ENCODE results near the gene SLC29A4.

DNA sequence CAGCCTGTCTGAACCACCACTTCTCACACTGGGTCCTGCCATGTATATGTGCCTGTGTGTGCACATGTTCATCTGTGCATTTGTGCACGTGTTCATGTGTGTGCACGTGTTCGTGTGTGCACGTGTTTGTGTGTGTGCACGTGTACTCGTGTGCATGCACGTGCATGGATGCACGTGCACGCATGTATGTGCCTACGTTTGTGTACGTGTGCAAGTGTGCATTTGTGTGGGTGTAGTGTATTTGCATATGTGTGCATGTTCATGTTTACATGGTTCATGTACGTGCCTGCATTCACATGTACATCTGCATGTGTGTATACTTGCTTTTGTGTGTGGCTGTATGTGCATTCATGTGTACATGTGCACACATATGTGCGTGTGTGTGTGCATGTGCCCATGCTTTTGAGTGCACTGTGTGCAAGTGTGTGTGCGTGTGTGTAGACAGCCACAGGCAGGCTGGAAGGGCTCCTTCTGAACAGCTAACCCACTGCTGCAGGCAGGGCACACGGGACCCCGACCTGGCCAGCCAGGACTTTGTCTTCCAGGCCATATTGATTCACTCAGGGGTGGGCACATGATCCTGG lies 28.2 kb downstream of the SLC29A4 start:
- TF ChIP-seq PBX3 (IDR thresholded peaks at IDR 0.05) (no peak), CHD2 (IDR thresholded peaks at IDR 0.05; ENCODE audit: low read length, partially characterized antibody) (no peak), SIN3A (IDR thresholded peaks at IDR 0.05; ENCODE audit: borderline replicate concordance, low read depth, low read length) (no peak), CTCF (IDR thresholded peaks at IDR 0.05) (no peak), RFX5 (IDR thresholded peaks at IDR 0.05; ENCODE audit: low read length) (no peak), EP300 (IDR thresholded peaks at IDR 0.05; ENCODE audit: borderline replicate concordance in 1 of 2, low read depth in 1 of 2, low read length in 1 of 2) (no peak), TAF1 (IDR thresholded peaks at IDR 0.05; ENCODE audit: borderline replicate concordance, low read depth, low read length) (no peak)
